ENCODE data around the gene C4orf50.

C4orf50 gene

DNA sequence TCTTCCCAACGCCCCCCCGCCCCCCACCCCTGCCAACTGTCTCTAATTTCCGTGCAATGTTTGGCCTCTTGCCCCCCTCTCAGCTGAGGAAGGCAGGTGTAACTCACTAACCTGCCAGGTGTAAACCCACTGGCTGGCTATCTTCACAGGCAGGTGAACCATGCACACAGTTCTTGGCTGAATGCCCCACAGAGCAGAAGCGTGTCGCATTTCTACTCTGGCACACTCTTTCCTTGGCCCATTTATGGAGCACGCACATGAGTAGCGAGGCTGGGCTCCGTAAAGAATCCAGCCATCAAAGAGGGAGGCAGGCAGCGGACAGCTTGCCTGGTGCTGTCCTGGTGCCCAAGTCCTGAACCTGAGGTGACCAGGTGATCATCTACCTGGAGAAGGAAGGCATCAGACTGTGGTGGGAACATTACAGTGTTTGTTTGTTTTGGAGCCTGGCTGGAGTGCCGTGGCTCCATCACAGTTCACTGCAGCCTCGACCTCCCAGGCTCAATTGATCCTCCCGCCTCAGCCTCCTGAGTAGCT is 86.1 kb downstream of the C4orf50 start:
- DNase-seq (ENCODE audit: extremely low read depth, low read depth) = no peak
- TF ChIP-seq CTCF (IDR thresholded peaks at IDR 0.05; ENCODE audit: low read depth, low read length, missing control alignments) = no peak
- H3K4me3 ChIP-seq (replicated peaks; ENCODE audit: low read depth, low read length) = no peak overlapping the region

DNA sequence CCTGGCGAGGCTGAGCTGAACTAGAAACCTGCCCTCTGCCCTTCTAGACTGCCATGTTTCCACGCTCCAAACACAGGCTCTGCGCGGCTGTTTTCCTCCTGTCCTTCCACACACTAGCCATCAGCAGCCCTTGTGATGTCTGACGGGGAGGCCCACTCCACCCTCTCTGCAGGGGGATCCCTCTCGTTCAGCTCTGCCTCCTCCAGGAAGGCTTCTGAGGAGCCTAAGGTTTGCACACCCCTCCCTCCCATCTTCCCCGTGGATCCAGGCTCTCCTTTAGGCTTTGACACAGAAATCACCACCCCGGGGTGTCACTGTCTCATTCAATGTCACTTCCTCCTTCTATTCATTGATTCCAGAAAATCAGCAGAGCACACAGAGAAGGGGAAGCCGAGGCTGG is 86.7 kb downstream of the C4orf50 start:
- no peak for TF ChIP-seq CTCF (IDR thresholded peaks at IDR 0.05; ENCODE audit: low read depth, low read length, missing control alignments)
- H3K4me3 ChIP-seq (replicated peaks; ENCODE audit: low read depth, low read length) = no peak overlapping the region

GRCh38 chr4:5930876-5931275 is 87.4 kb downstream of the C4orf50 start:
- DNase-seq (ENCODE audit: extremely low read depth, low read depth) = no peak
- no peak for TF ChIP-seq CTCF (IDR thresholded peaks at IDR 0.05; ENCODE audit: low read depth, low read length, missing control alignments)
- H3K4me3 ChIP-seq (replicated peaks; ENCODE audit: low read depth, low read length) = no peak overlapping the region

More for the DNA sequence above, 86.7 kb downstream of the C4orf50 start:
- no peak for DNase-seq (ENCODE audit: extremely low read depth, low read depth)

- no peak overlapping the region for H3K4me3 ChIP-seq (replicated peaks; ENCODE audit: low read depth, low read length)
- TF ChIP-seq CTCF (IDR thresholded peaks at IDR 0.05; ENCODE audit: low read depth, low read length, missing control alignments) = no peak
- no peak for DNase-seq (ENCODE audit: extremely low read depth, low read depth)
Observed at GRCh38 chr4:5930456-5930855, 87.8 kb downstream of the C4orf50 start.

DNA sequence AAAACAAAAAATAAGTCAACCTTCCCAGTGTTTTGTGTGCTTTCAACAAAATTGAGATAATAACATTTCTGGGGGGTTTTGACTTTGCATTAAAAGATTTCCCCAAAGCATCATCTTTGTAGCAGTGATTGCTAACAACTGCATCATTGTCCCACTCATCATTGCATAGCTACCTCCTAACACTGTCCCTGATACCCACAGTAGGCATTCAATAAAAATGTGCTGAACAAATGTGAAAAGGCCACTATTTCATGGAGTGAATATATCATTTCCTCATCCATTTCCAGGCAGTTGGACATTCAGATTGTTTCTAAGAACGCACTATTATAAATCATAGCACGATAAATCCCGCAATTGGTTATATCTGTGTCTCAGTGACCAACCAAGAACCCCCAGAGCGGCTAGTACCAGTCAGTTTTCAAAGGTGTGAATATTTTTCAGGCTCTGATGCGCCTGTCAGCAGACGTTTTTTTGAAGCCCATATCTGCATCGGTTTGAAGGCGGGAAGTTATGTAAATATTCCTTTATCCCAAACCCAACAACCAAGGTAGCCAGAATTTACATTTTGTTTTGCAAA is 89.3 kb downstream of the C4orf50 start:
- H3K4me3 ChIP-seq (replicated peaks; ENCODE audit: low read depth, low read length) = no peak overlapping the region
- no peak for DNase-seq (ENCODE audit: extremely low read depth, low read depth)
- no peak for TF ChIP-seq CTCF (IDR thresholded peaks at IDR 0.05; ENCODE audit: low read depth, low read length, missing control alignments)

- H3K4me3 ChIP-seq (replicated peaks; ENCODE audit: low read depth, low read length) = no peak overlapping the region
- no peak for TF ChIP-seq CTCF (IDR thresholded peaks at IDR 0.05; ENCODE audit: low read depth, low read length, missing control alignments)
- no peak for DNase-seq (ENCODE audit: extremely low read depth, low read depth)
Observed at GRCh38 chr4:5928274-5928673, 90.0 kb downstream of the C4orf50 start.

DNA sequence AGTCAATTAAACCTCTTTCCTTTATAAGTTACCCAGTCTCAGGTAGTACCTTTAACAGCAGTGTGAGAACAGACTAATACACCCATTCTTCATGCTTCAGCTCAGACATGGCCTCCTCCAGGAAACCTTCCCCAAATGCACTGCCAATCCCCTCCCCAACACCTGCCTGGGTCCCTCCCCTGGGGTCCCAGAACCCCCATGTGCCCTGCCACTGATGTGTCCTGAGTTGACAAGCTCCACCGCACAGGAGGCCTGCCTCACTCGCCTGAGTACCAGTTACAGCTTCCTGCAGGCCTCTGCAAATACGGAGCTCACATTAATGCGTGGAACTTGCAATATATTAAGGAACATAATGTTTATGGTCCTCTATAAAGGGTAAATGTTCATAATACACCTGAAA is 90.5 kb downstream of the C4orf50 start:
- no peak for DNase-seq (ENCODE audit: extremely low read depth, low read depth)
- no peak for TF ChIP-seq CTCF (IDR thresholded peaks at IDR 0.05; ENCODE audit: low read depth, low read length, missing control alignments)
- H3K4me3 ChIP-seq (replicated peaks; ENCODE audit: low read depth, low read length) = no peak overlapping the region

Data from HFF-Myc (cell line).